AG10803 (cell line): ENCODE data around the gene TBXT.
"Not testable (repeated sequence)": the region's sequence is repeated elsewhere in the genome, so short reads cannot be mapped to it uniquely, and the experiment has no call there.

ENCODE experiments used
- DNase-seq: peaks from one replicate; pipeline ENCODE4 v3.0.0; 2010; ENCODE audit warnings: low read depth
- H3K4me3 ChIP-seq: 2 replicates; pipeline ENCODE4 v1.5.1; 2011; ENCODE audit warnings: mild to moderate bottlenecking, low read length, control low read depth
- TF ChIP-seq, protein P1 (sequence below): conservative IDR thresholded peaks from 2 replicates; pipeline ENCODE4 v1.5.1; 2011; ENCODE audit warnings: mild to moderate bottlenecking, low read length, control low read depth, inconsistent platforms

The TBXT gene

GRCh38 chr6:166192557-166192956, 24.9 kb upstream of the TBXT start:
- TF ChIP-seq, protein P1, sequence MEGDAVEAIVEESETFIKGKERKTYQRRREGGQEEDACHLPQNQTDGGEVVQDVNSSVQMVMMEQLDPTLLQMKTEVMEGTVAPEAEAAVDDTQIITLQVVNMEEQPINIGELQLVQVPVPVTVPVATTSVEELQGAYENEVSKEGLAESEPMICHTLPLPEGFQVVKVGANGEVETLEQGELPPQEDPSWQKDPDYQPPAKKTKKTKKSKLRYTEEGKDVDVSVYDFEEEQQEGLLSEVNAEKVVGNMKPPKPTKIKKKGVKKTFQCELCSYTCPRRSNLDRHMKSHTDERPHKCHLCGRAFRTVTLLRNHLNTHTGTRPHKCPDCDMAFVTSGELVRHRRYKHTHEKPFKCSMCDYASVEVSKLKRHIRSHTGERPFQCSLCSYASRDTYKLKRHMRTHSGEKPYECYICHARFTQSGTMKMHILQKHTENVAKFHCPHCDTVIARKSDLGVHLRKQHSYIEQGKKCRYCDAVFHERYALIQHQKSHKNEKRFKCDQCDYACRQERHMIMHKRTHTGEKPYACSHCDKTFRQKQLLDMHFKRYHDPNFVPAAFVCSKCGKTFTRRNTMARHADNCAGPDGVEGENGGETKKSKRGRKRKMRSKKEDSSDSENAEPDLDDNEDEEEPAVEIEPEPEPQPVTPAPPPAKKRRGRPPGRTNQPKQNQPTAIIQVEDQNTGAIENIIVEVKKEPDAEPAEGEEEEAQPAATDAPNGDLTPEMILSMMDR, result no peak
- no peak for DNase-seq
- H3K4me3 ChIP-seq, result no peak overlapping the region

DNA sequence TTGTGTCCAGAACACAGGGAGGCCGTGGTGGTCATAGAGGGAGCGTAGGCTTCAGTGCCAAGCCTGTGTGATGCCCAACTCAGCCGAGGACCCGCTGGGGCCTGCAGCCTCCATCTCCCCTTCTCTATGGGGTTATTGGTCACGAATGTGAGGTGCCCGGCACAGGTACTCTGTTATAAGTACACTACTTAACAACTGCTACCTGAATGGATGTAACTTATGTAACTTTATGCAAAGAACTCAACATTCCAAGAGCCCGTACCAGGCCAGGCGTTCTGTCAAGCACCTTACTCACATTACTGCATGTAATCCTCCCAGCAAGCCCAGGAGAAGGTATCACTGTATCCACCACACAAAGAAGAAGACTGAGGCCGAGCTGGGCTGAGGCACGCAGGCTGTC, 24.5 kb upstream of the TBXT start:
- no peak overlapping the region for H3K4me3 ChIP-seq

GRCh38 chr6:166179704-166180103, 12.1 kb upstream of the TBXT start:
- TF ChIP-seq, protein P1, result no peak
- DNase-seq, result no peak
- H3K4me3 ChIP-seq, result no peak overlapping the region

More for the DNA sequence above, 24.5 kb upstream of the TBXT start:
- no peak for DNase-seq
- TF ChIP-seq, protein P1, result no peak

DNA sequence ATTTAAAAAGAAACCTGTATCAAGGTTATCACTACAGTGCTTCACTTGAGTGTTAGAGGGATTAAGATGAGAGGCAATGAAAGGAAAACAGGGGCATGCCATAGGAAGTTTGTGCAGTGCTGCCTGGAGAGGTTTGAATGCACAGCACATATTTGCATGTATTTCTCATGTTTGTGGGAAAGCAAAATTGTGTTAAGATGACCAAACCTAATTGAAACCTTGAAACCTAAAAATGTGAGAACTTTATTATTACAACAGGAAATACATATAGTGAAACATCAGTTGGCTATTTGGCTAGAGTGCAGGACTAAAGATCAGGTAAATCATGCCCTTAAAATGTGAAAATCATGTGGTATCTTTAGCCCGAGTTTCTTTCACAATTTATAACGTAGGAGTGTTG, 8.5 kb upstream of the TBXT start:
- TF ChIP-seq, protein P1, result no peak
- no peak for DNase-seq
- H3K4me3 ChIP-seq, result no peak overlapping the region

DNA sequence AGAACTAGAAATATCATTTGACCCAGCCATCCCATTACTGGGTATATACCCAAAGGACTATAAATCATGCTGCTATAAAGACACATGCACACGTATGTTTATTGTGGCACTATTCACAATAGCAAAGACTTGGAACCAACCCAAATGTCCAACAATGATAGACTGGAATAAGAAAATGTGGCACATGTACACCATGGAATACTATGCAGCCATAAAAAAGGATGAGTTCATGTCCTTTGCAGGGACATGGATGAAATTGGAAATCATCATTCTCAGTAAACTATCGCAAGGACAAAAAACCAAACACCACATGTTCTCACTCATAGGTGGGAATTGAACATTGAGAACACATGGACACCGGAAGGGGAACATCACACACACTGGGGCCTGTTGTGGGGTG, 7.4 kb upstream of the TBXT start:
- not testable (repeated sequence) for H3K4me3 ChIP-seq, DNase-seq

DNA sequence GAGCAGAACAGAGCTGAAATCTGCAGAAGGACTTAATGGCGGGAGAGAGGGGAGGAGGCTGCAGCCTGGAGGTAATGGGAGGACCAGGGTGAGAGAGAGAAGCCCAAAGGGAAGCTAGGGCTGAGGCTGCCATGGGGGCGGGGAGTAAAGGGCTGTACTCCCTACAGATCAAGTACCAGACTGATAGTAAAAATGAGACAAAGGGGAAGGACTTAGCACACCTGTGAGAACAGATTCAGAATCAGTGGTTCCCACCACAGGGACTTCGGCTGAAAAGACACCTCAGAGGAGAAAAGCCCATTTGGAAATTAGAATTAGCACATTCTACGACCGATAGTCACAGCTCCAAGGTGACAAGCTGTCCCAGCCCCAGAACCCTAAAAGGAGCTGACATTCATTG, 6.4 kb upstream of the TBXT start:
- DNase-seq, result no peak
- TF ChIP-seq, protein P1, result no peak

DNA sequence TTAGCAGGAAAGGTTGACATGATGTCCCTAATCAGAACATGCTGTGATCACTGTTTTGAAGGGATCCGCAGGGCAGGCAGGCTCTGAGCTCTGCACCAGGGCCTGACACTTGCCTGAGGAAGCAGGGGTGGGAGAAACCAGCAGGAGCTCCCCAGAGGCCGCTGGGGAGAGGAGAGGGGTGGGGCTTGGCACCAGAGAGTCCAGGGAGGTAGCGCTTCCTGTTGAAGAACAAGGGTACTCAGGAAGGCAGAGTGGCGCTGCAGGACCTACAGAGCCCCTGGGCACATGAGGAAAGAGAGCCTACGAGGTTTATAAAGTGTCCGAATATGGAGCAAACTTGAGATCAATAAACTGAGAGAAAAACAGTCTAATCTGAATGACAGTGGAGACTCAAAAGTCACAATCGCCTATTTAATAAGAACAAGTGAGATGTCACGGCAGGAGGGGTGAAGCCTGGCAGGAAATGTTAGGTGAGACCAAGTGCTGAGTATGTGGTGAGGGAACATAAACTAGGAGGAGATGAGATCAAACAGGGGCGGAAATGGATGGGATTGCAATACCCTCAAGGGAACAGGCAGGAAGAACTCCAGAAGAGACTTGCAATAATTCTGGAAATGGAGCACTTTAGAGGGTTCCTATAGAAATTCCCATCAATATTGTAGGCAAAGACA, 5.8 kb upstream of the TBXT start:
- TF ChIP-seq, protein P1, result no peak
- no peak for DNase-seq
- H3K4me3 ChIP-seq, result no peak overlapping the region

More for the DNA sequence above, 6.4 kb upstream of the TBXT start:
- H3K4me3 ChIP-seq, result no peak overlapping the region
